ENCODE results near the gene RAB11FIP4. TPM values are rescaled to one million over a fixed set of nuclear protein-coding genes. Genes with fewer than 3 reads are reported as not detected.

RAB11FIP4 gene
- total and polyA plus RNA-seq, 2 experiments from 2014 or later: 0.22 to 0.40 TPM

DNA sequence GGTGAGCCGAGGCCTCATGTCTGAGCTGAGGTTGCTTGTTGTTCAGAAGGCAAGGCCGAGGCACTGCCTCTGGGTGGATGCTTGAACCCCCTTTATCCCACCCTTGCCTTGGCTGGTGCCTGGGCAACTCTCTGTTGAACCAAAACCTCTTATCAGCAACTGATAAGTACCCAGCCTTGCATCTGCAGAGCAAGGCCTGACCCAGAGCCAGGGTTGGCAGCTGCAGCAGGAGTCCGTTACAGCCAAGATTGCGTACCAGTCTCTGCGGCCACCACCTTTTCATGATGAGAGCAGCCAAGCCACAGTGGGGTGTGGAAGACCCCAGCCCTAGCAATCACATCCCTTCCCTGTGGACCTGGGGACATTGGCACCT, 118.3 kb downstream of the RAB11FIP4 start:
- Histone ChIP-seq H4K20me1 (ENCODE audit: insufficient read depth) (no peaks in the 10 kb centered on the region), H3K9ac (no peak overlapping the region)
- in situ Hi-C loops (cut with MboI): no loop called here

GRCh38 chr17:31510308-31511194, 119.1 kb downstream of the RAB11FIP4 start:
- Histone ChIP-seq H3K9ac (no peak overlapping the region), H4K20me1 (ENCODE audit: insufficient read depth) (no peaks in the 10 kb centered on the region), H3K9me3 (ENCODE audit: low read depth) (no peaks in the 10 kb centered on the region), H3K4me1 (ENCODE audit: insufficient read depth) (no peaks in the 10 kb centered on the region; the same call in 1 of the 2 replicates), H3K9me2 (ENCODE audit: insufficient read depth) (no peaks in the 10 kb centered on the region), H3K4me3 (no peak overlapping the region), H3K4me2 (ENCODE audit: unreplicated experiment) (no peak overlapping the region), H3K27me3 (replicated peaks; ENCODE audit: insufficient read depth) (peaks cover 5% of the 10 kb centered on the region; the same call in 1 of the 2 replicates), H3F3A (ENCODE audit: insufficient read depth) (no peaks in the 10 kb centered on the region), H2AFZ (no peak overlapping the region), H3K36me3 (ENCODE audit: low read depth) (no peaks in the 10 kb centered on the region), H3K27ac (no peak overlapping the region), H3K79me2 (ENCODE audit: insufficient read depth) (no peaks in the 10 kb centered on the region)
- 56 to 60% methylated on average over 14 of the region's 14 CpGs for WGBS, 2 experiments (ENCODE audit: low coverage in 1 of 2, low lambda C conversion rate in 2 of 2, missing lambda C conversion rate in 2 of 2)
- DNase-seq: peak; percentile 68
- in situ Hi-C loops (cut with MboI): no loop called here
- TF ChIP-seq EZH2phosphoT487 (IDR thresholded peaks at IDR 0.05; ENCODE audit: insufficient read depth, low read depth) (no peak), EZH2 (IDR thresholded peaks at IDR 0.05; ENCODE audit: insufficient read depth, poor library complexity, severe bottlenecking) (no peak)

More for the DNA sequence above, 118.3 kb downstream of the RAB11FIP4 start:
- Histone ChIP-seq H3F3A (ENCODE audit: insufficient read depth) (no peaks in the 10 kb centered on the region), H2AFZ (no peak overlapping the region), H3K9me2 (ENCODE audit: insufficient read depth) (no peaks in the 10 kb centered on the region), H3K79me2 (ENCODE audit: insufficient read depth) (no peaks in the 10 kb centered on the region), H3K27ac (no peak overlapping the region), H3K36me3 (ENCODE audit: low read depth) (no peaks in the 10 kb centered on the region), H3K4me3 (no peak overlapping the region), H3K27me3 (replicated peaks; ENCODE audit: insufficient read depth) (peaks cover 5% of the 10 kb centered on the region; the same call in 1 of the 2 replicates), H3K4me2 (ENCODE audit: unreplicated experiment) (no peak overlapping the region), H3K9me3 (ENCODE audit: low read depth) (no peaks in the 10 kb centered on the region), H3K4me1 (ENCODE audit: insufficient read depth) (no peaks in the 10 kb centered on the region; the same call in 1 of the 2 replicates)
- WGBS, 2 experiments (ENCODE audit: low coverage in 1 of 2, low lambda C conversion rate in 2 of 2, missing lambda C conversion rate in 2 of 2): 86 to 100% methylated on average over 5 of the region's 5 CpGs
- TF ChIP-seq EZH2 (IDR thresholded peaks at IDR 0.05; ENCODE audit: insufficient read depth, poor library complexity, severe bottlenecking) (no peak), EZH2phosphoT487 (IDR thresholded peaks at IDR 0.05; ENCODE audit: insufficient read depth, low read depth) (no peak)
- no peak for DNase-seq

DNA sequence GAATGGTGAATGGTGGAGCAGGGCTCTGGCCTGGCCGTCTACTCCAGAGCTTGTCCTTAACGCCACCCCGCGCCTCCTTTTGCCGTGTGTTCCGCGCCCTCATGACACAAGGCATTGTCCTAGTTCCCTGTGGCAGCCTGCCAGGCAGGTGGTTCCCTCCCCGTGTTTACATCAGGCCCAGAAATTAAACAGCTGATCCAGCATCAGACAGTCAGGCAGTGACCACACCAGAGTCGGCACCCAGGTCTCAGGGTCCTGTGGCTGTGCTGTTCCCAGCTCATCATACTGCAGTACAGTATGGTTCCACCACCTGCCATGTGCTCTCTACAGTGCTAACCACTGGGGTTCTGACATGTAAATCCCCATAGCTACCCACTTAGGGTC, 119.7 kb downstream of the RAB11FIP4 start:
- Histone ChIP-seq H3K4me2 (ENCODE audit: unreplicated experiment) (no peak overlapping the region), H3K36me3 (ENCODE audit: low read depth) (no peaks in the 10 kb centered on the region), H3K4me1 (ENCODE audit: insufficient read depth) (no peaks in the 10 kb centered on the region; the same call in 1 of the 2 replicates), H3K9me2 (ENCODE audit: insufficient read depth) (no peaks in the 10 kb centered on the region), H3K27ac (no peak overlapping the region), H3K9ac (no peak overlapping the region), H3K4me3 (no peak overlapping the region), H3K79me2 (ENCODE audit: insufficient read depth) (no peaks in the 10 kb centered on the region), H4K20me1 (ENCODE audit: insufficient read depth) (no peaks in the 10 kb centered on the region), H3K9me3 (ENCODE audit: low read depth) (no peaks in the 10 kb centered on the region), H3F3A (ENCODE audit: insufficient read depth) (no peaks in the 10 kb centered on the region), H3K27me3 (replicated peaks; ENCODE audit: insufficient read depth) (no peaks in the 10 kb centered on the region), H2AFZ (no peak overlapping the region)
- no peak for DNase-seq
- TF ChIP-seq EZH2phosphoT487 (IDR thresholded peaks at IDR 0.05; ENCODE audit: insufficient read depth, low read depth) (no peak), EZH2 (IDR thresholded peaks at IDR 0.05; ENCODE audit: insufficient read depth, poor library complexity, severe bottlenecking) (no peak)
- in situ Hi-C loops (cut with MboI): no loop called here
- WGBS, 2 experiments (ENCODE audit: low coverage in 1 of 2, low lambda C conversion rate in 2 of 2, missing lambda C conversion rate in 2 of 2): 79 to 85% methylated on average over 9 of the region's 9 CpGs

- Histone ChIP-seq H4K20me1 (ENCODE audit: insufficient read depth) (no peaks in the 10 kb centered on the region), H3K9me3 (ENCODE audit: low read depth) (no peaks in the 10 kb centered on the region), H3K9ac (no peak overlapping the region), H3K36me3 (ENCODE audit: low read depth) (no peaks in the 10 kb centered on the region), H3F3A (ENCODE audit: insufficient read depth) (no peaks in the 10 kb centered on the region), H3K27ac (no peak overlapping the region), H2AFZ (no peak overlapping the region), H3K9me2 (ENCODE audit: insufficient read depth) (no peaks in the 10 kb centered on the region), H3K4me1 (ENCODE audit: insufficient read depth) (no peaks in the 10 kb centered on the region; the same call in 1 of the 2 replicates), H3K4me2 (ENCODE audit: unreplicated experiment) (no peak overlapping the region), H3K4me3 (no peak overlapping the region), H3K79me2 (ENCODE audit: insufficient read depth) (no peaks in the 10 kb centered on the region), H3K27me3 (replicated peaks; ENCODE audit: insufficient read depth) (no peaks in the 10 kb centered on the region)
- in situ Hi-C loops (cut with MboI): no loop called here
- 78 to 84% methylated on average over 9 of the region's 9 CpGs for WGBS, 2 experiments (ENCODE audit: low coverage in 1 of 2, low lambda C conversion rate in 2 of 2, missing lambda C conversion rate in 2 of 2)
- no peak for DNase-seq
- TF ChIP-seq EZH2 (IDR thresholded peaks at IDR 0.05; ENCODE audit: insufficient read depth, poor library complexity, severe bottlenecking) (no peak), EZH2phosphoT487 (IDR thresholded peaks at IDR 0.05; ENCODE audit: insufficient read depth, low read depth) (no peak)
Observed at GRCh38 chr17:31511580-31511979, 120.1 kb downstream of the RAB11FIP4 start.
